H1 (cell line): ENCODE measurements around the gene PCID2. TPM values are rescaled to one million over a fixed set of nuclear protein-coding genes. Genes with fewer than 3 reads are reported as not detected.

Experiments used
- ATF2 ChIP-seq: IDR thresholded peaks from 2 replicates; pipeline ENCODE4 v1.6.1; 2012; ENCODE audit warnings: low read length, inconsistent platforms
- CEBPB ChIP-seq: IDR thresholded peaks from 2 replicates; pipeline ENCODE4 v1.6.1; 2012; ENCODE audit warnings: low read depth, low read length
- PHF8 ChIP-seq: fragments of 200-600 bp; sonication (generic); conservative IDR thresholded peaks from 2 replicates; pipeline ENCODE4 v1.7.1; 2012; ENCODE audit warnings: low read depth, mild to moderate bottlenecking, inconsistent platforms, low read length, moderate library complexity
- RAD21 ChIP-seq, 2 experiments: IDR thresholded peaks in 1 of 2; conservative IDR thresholded peaks in 1 of 2; 2 replicates each; pipeline ENCODE4 v1.6.1; 2011; ENCODE audit warnings: low read depth in 2 of 2, low read length in 2 of 2, improper control_type of control experiment in 1 of 2, inconsistent platforms in 1 of 2, mild to moderate bottlenecking in 1 of 2, moderate library complexity in 1 of 2
- SP1 ChIP-seq: IDR thresholded peaks from 2 replicates; pipeline ENCODE4 v1.6.1; 2011; ENCODE audit warnings: low read depth, low read length
- SRF ChIP-seq: IDR thresholded peaks from 2 replicates; pipeline ENCODE4 v1.6.1; 2011; ENCODE audit warnings: mild to moderate bottlenecking, low read depth, low read length, moderate library complexity
- TAF1 ChIP-seq: IDR thresholded peaks from 2 replicates; pipeline ENCODE4 v1.6.1; 2011; ENCODE audit warnings: mild to moderate bottlenecking, low read depth, low read length
- TBP ChIP-seq: IDR thresholded peaks from 2 replicates; pipeline ENCODE4 v1.6.1; 2011; ENCODE audit warnings: low read depth, low read length, improper control_type of control experiment
- polyA plus RNA-seq, 7 experiments: library from polyadenylated mRNA; depleted of rRNA in 3 of 7; stranded (reverse) in 5 of 7; unstranded in 2 of 7; fragments of >200 nt in 5 of 7; fragments of 200-250 nt in 2 of 7; gene quantifications; 1 replicate in 5 of 7; 2 replicates in 1 of 7; 4 replicates in 1 of 7; pipeline versions ENCODE4 v1.2.1 to v1.2.3, GENCODE V29; 2011 to 2013; ENCODE audit warnings: missing spikeins in 2 of 7, mixed read lengths in 2 of 7
- total RNA-seq: library from RNA; stranded (reverse); fragmentation: NEBNext Ultra II Directional; extraction: Animal tissue kit (Norgen Biotek cat#: 25700); gene quantifications from 2 replicates; pipeline ENCODE4 v1.2.1, GENCODE V29; 2021

The PCID2 gene
- total and polyA plus RNA-seq, 2 of the 8 experiments (the other 6 are each of a cell fraction or from before 2014, with no cell fraction given), result 72.4 to 72.8 TPM

GRCh38 chr13:113178070-113178895, 30.2 kb downstream of the PCID2 start (continued):
- TF ChIP-seq TBP (no peak), SP1 (no peak), ATF2 (no peak), PHF8 (no peak), TAF1 (no peak), SRF (no peak), RAD21 (IDR thresholded peaks at IDR 0.05 in 1 of 2, conservative IDR thresholded peaks at IDR 0.05 in 1 of 2; ENCODE audit: low read depth in 2 of 2, low read length in 2 of 2) (no peak), CEBPB (no peak)
- TF ChIP-seq, all 59 proteins: peak for 0
